ENCODE results near the gene GLYR1.

GLYR1 gene

GRCh38 chr16:4754865-4755264, 92.2 kb downstream of the GLYR1 start:
- no peak for DNase-seq

- DNase-seq = no peak
These were observed 93.9 kb downstream of the GLYR1 start for GRCh38 chr16:4753227-4753626.
